ENCODE results near the gene RTL10.

Gene RTL10

GRCh38 chr22:19864538-19865106 lies 9.9 kb upstream of the RTL10 start:
- Histone ChIP-seq H3K9ac (ENCODE audit: low read depth, low read length) (no peak overlapping the region), H3K4me1 (ENCODE audit: control insufficient read depth, insufficient read depth, low read length) (peaks cover 6% of the 10 kb centered on the region), H3K36me3 (ENCODE audit: insufficient read depth, low read length) (no peaks in the 10 kb centered on the region), H3K9me3 (replicated peaks; ENCODE audit: low read length) (no peaks in the 10 kb centered on the region), H3K27me3 (ENCODE audit: control insufficient read depth, insufficient read depth, low read length) (no peaks in the 10 kb centered on the region), H3K4me3 (ENCODE audit: low read length) (no peak overlapping the region), H3K4me2 (ENCODE audit: low read length) (no peak overlapping the region)

- H3K9ac ChIP-seq (ENCODE audit: low read depth, low read length), result no peak overlapping the region
- H3K27me3 ChIP-seq (ENCODE audit: control insufficient read depth, insufficient read depth, low read length), result no peaks in the 10 kb centered on the region
- no peaks in the 10 kb centered on the region for H3K36me3 ChIP-seq (ENCODE audit: insufficient read depth, low read length)
- H3K4me1 ChIP-seq (ENCODE audit: control insufficient read depth, insufficient read depth, low read length), result peaks cover 6% of the 10 kb centered on the region
- H3K4me2 ChIP-seq (ENCODE audit: low read length), result no peak overlapping the region
- no peak overlapping the region for H3K4me3 ChIP-seq (ENCODE audit: low read length)
- H3K9me3 ChIP-seq (replicated peaks; ENCODE audit: low read length), result no peaks in the 10 kb centered on the region
Observed at GRCh38 chr22:19863571-19863970, 8.9 kb upstream of the RTL10 start.

GRCh38 chr22:19862619-19863246 lies 8.1 kb upstream of the RTL10 start:
- Histone ChIP-seq H3K9ac (ENCODE audit: low read depth, low read length) (no peak overlapping the region), H3K4me2 (ENCODE audit: low read length) (no peak overlapping the region), H3K9me3 (replicated peaks; ENCODE audit: low read length) (no peaks in the 10 kb centered on the region), H3K27me3 (ENCODE audit: control insufficient read depth, insufficient read depth, low read length) (no peaks in the 10 kb centered on the region), H3K4me1 (ENCODE audit: control insufficient read depth, insufficient read depth, low read length) (peaks cover 6% of the 10 kb centered on the region), H3K36me3 (ENCODE audit: insufficient read depth, low read length) (no peaks in the 10 kb centered on the region), H3K4me3 (ENCODE audit: low read length) (no peak overlapping the region)

DNA sequence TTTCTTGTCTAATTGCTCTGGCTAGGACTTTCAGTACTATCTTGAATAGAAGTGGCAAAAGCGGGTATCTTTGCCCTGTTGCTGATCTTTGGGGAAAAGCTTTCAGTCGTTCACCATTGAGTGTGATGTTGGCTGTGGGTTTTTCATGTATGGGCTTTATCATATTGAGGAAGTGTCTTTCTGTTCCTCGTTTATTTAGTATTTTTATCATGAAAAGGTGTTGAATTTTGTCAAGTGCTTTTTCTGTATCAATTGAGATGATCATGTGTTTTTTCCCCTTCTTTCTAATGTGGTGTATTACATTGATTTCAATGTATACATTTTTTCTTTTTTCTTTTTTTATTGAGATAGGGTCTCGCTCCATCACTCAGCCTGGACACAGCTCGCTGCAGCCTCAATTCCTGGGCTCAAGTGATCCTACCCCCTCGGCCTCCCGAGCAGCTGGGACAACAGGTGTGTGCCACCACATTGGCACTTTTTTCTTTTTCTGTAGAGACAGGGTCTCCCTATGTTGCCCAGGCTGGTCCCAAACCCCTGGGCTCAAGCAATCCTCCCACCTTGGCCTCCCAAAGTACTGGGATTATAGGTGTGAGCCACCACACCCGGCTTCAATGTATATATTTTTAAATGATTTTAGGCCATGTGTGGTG lies 5.3 kb upstream of the RTL10 start:
- Histone ChIP-seq H3K4me1 (ENCODE audit: control insufficient read depth, insufficient read depth, low read length) (peaks cover 13% of the 10 kb centered on the region), H3K27me3 (ENCODE audit: control insufficient read depth, insufficient read depth, low read length) (no peaks in the 10 kb centered on the region), H3K4me3 (ENCODE audit: low read length) (no peak overlapping the region), H3K9me3 (replicated peaks; ENCODE audit: low read length) (no peaks in the 10 kb centered on the region), H3K4me2 (ENCODE audit: low read length) (no peak overlapping the region), H3K36me3 (ENCODE audit: insufficient read depth, low read length) (no peaks in the 10 kb centered on the region), H3K9ac (ENCODE audit: low read depth, low read length) (no peak overlapping the region)

DNA sequence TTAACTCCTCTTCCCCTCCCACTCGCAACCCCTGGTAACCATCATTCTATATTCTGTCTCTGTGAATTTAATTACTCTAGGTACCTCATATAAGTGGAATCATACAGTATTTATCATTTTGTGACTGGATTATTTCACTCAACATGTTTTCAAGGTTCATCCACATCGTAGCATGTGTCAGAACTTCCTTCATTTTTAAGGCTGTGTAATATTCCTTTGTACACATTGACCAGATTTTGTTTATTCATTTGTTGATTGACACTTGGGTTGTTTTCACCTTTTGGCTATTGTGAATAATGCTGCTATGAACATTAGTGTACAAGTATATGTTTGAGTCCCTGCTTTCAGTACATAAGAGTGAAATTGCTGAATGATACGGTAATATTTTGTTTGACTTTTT lies 2.7 kb upstream of the RTL10 start:
- H3K36me3 ChIP-seq (ENCODE audit: insufficient read depth, low read length), result peaks cover 16% of the 10 kb centered on the region
- no peaks in the 10 kb centered on the region for H3K9me3 ChIP-seq (replicated peaks; ENCODE audit: low read length)
- no peak overlapping the region for H3K4me2 ChIP-seq (ENCODE audit: low read length)
- peaks cover 22% of the 10 kb centered on the region for H3K4me1 ChIP-seq (ENCODE audit: control insufficient read depth, insufficient read depth, low read length)
- H3K4me3 ChIP-seq (ENCODE audit: low read length), result no peak overlapping the region
- H3K27me3 ChIP-seq (ENCODE audit: control insufficient read depth, insufficient read depth, low read length), result no peaks in the 10 kb centered on the region
- H3K9ac ChIP-seq (ENCODE audit: low read depth, low read length), result no peak overlapping the region

- Histone ChIP-seq H3K9ac (ENCODE audit: low read depth, low read length) (peak overlapping the region; percentile 97), H3K4me2 (ENCODE audit: low read length) (peak overlapping the region; percentile 99), H3K36me3 (ENCODE audit: insufficient read depth, low read length) (peaks cover 32% of the 10 kb centered on the region), H3K4me1 (ENCODE audit: control insufficient read depth, insufficient read depth, low read length) (peaks cover 38% of the 10 kb centered on the region), H3K4me3 (ENCODE audit: low read length) (peak overlapping the region; percentile 99), H3K27me3 (ENCODE audit: control insufficient read depth, insufficient read depth, low read length) (no peaks in the 10 kb centered on the region), H3K9me3 (replicated peaks; ENCODE audit: low read length) (no peaks in the 10 kb centered on the region)
Observed at GRCh38 chr22:19855504-19856409, 1.1 kb upstream of the RTL10 start.

GRCh38 chr22:19853879-19854777 lies 546 bp downstream of the RTL10 start:
- Histone ChIP-seq H3K4me2 (ENCODE audit: low read length) (peak overlapping the region; percentile 99), H3K27me3 (ENCODE audit: control insufficient read depth, insufficient read depth, low read length) (no peaks in the 10 kb centered on the region), H3K4me1 (ENCODE audit: control insufficient read depth, insufficient read depth, low read length) (peaks cover 52% of the 10 kb centered on the region), H3K9ac (ENCODE audit: low read depth, low read length) (peak overlapping the region; percentile 97), H3K36me3 (ENCODE audit: insufficient read depth, low read length) (peaks cover 45% of the 10 kb centered on the region), H3K9me3 (replicated peaks; ENCODE audit: low read length) (no peaks in the 10 kb centered on the region), H3K4me3 (ENCODE audit: low read length) (peak overlapping the region; percentile 99)

DNA sequence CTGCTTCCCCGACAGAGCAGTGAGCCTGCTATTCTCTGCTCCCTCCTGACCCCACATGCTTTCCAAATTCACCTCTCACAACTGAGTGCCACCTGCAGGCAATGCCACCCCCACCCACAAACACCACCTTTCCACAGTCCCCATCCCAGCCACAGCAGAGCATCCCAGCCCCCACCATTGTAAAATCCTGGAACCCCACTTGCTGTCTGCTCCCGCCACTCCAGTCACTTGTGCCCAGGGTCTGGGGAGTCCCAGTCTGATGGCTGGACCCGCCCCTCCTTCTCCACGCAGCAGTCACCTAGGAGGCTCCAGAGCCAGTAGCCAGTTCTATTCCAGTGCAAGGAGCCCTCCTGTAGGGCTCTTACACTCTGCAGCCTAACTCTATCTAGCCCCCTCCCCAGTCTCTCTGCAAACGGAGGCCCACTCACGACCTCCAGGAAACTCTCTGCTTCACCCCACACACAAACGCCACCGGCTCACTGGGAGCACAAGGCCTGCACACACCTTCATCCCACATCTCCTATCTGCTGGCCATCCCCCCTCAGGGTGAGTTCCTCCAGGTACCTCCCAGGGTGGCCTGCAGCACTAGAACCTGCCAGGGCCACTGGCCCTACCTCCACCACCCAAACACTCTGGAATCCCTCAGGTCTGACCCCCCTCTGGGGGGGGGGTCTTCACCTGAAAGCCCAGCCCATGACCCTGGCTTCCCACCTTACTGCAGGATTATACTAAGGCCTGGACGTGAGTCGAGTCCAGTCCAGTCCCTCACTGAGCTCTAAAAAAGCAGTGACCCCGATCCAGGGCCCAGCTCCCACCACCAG lies 1.4 kb downstream of the RTL10 start:
- Histone ChIP-seq H3K9me3 (replicated peaks; ENCODE audit: low read length) (no peaks in the 10 kb centered on the region), H3K4me3 (ENCODE audit: low read length) (peak overlapping the region; percentile 99), H3K27me3 (ENCODE audit: control insufficient read depth, insufficient read depth, low read length) (no peaks in the 10 kb centered on the region), H3K4me2 (ENCODE audit: low read length) (peak overlapping the region; percentile 99), H3K9ac (ENCODE audit: low read depth, low read length) (peak overlapping the region; percentile 97), H3K36me3 (ENCODE audit: insufficient read depth, low read length) (peaks cover 51% of the 10 kb centered on the region), H3K4me1 (ENCODE audit: control insufficient read depth, insufficient read depth, low read length) (peaks cover 61% of the 10 kb centered on the region)

GRCh38 chr22:19852177-19852781 lies 2.4 kb downstream of the RTL10 start:
- peak overlapping the region; percentile 99 for H3K4me2 ChIP-seq (ENCODE audit: low read length)
- H3K4me1 ChIP-seq (ENCODE audit: control insufficient read depth, insufficient read depth, low read length), result peaks cover 62% of the 10 kb centered on the region
- H3K9me3 ChIP-seq (replicated peaks; ENCODE audit: low read length), result no peaks in the 10 kb centered on the region
- H3K9ac ChIP-seq (ENCODE audit: low read depth, low read length), result peak overlapping the region; percentile 97
- H3K27me3 ChIP-seq (ENCODE audit: control insufficient read depth, insufficient read depth, low read length), result no peaks in the 10 kb centered on the region
- H3K4me3 ChIP-seq (ENCODE audit: low read length), result peak overlapping the region; percentile 99
- peaks cover 57% of the 10 kb centered on the region for H3K36me3 ChIP-seq (ENCODE audit: insufficient read depth, low read length)

Data from skeletal muscle satellite cell (primary cell).